ENCODE data around the gene CCNF.

DNA sequence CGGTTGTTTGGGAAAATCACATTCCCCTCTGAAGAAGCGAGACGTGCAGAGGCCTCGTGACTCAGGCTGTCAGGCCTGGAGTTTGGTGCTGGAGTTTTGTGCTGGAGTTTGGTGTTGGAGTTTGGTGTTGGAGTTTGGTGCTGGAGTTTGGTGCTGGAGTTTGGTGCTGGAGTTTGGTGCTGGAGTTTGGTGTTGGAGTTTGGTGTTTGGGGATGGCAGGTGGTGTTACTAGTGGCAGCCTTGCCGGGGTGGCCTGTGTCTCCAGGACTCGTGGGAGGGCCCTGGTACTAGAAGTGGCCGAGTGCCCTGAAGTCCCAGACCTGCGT is 58.2 kb downstream of the CCNF start:
- TF ChIP-seq CEBPB (IDR thresholded peaks at IDR 0.05): no peak
- TF ChIP-seq, protein P1, sequence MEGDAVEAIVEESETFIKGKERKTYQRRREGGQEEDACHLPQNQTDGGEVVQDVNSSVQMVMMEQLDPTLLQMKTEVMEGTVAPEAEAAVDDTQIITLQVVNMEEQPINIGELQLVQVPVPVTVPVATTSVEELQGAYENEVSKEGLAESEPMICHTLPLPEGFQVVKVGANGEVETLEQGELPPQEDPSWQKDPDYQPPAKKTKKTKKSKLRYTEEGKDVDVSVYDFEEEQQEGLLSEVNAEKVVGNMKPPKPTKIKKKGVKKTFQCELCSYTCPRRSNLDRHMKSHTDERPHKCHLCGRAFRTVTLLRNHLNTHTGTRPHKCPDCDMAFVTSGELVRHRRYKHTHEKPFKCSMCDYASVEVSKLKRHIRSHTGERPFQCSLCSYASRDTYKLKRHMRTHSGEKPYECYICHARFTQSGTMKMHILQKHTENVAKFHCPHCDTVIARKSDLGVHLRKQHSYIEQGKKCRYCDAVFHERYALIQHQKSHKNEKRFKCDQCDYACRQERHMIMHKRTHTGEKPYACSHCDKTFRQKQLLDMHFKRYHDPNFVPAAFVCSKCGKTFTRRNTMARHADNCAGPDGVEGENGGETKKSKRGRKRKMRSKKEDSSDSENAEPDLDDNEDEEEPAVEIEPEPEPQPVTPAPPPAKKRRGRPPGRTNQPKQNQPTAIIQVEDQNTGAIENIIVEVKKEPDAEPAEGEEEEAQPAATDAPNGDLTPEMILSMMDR (IDR thresholded peaks at IDR 0.05): no peak
